HepG2 (cell line): ENCODE measurements around the gene UBAP2. TPM values are rescaled to one million over a fixed set of nuclear protein-coding genes. Genes with fewer than 3 reads are reported as not detected.

Experiments
- ATAC-seq: fragments of 200-7000 bp; cut with Tn5 transposase; 3 replicates; pipeline ENCODE4 v1.9.1; 2020; ENCODE audit warnings: mild to moderate bottlenecking, moderate library complexity
- BruUV-seq: library from RNA; stranded (reverse); fragments of 400-500 nt; replicated peaks from 2 replicates; lab custom pipeline; 2021; lab: Mats Ljungman, UMichigan
- CTCF ChIA-PET: fragments of 300-600 bp; formaldehyde crosslinking; extraction: SDS; loops from one replicate; lab custom pipeline; 2021; ENCODE audit warnings: low total read pairs, inconsistent platforms, low intra/inter-chr PET ratio; lab: Yijun Ruan, JAX
- POLR2A ChIA-PET: fragments of 350-600 bp; sonication (Branson Sonifier 250); formaldehyde crosslinking; loops from one replicate; lab custom pipeline; 2020; ENCODE audit warnings: antibody characterized with exemption, inconsistent platforms; lab: Yijun Ruan, JAX
- DNase-seq: peaks from one replicate; pipeline ENCODE4 v3.0.0-alpha.2; 2015; ENCODE audit warnings: low spot score
- FAIRE-seq: peaks from 3 replicates; lab custom pipeline; 2011; peaks lifted over from hg19 to GRCh38; lab: Jason Lieb, UNC
- H2AFZ ChIP-seq: one replicate; pipeline ENCODE4 v1.6.1; 2011; ENCODE audit warnings: low read length, inconsistent platforms
- H3K27ac ChIP-seq: fragments of 300-600 bp; 3 replicates; pipeline ENCODE4 v1.8.0; 2011; ENCODE audit warnings: mixed run types, mild to moderate bottlenecking, mixed read lengths, low read length, inconsistent platforms; ENCODE audit not compliant: insufficient read depth; ENCODE audit errors: extremely low read length
- H3K27me3 ChIP-seq, 2 experiments: fragments of 200-600 bp in 1 of 2; 2 replicates in 1 of 2; 3 replicates in 1 of 2; pipeline versions ENCODE4 v1.6.0 to v1.8.0; 2011; ENCODE audit warnings: low read length in 2 of 2, mild to moderate bottlenecking in 2 of 2, moderate library complexity in 2 of 2, inconsistent platforms in 1 of 2; ENCODE audit not compliant: insufficient read depth in 2 of 2, control insufficient read depth in 1 of 2
- H3K36me3 ChIP-seq, 2 experiments: fragments of 200-600 bp in 1 of 2; replicated peaks in 1 of 2; 2 replicates in 1 of 2; 3 replicates in 1 of 2; pipeline versions ENCODE4 v1.5.1 to v1.8.0; 2011; ENCODE audit warnings: low read length in 2 of 2, inconsistent platforms in 1 of 2; ENCODE audit not compliant: insufficient read depth in 2 of 2, control insufficient read depth in 1 of 2
- H3K4me1 ChIP-seq: 2 replicates; pipeline ENCODE4 v1.5.1; 2012; ENCODE audit warnings: low read length, inconsistent platforms; ENCODE audit not compliant: insufficient read depth
- H3K4me2 ChIP-seq: 2 replicates; pipeline ENCODE4 v1.6.0; 2011; ENCODE audit warnings: low read depth, low read length, inconsistent platforms
- H3K4me3 ChIP-seq, 3 experiments: fragments of 200-600 bp in 1 of 3; sonication (generic), shearing (Covaris generic) in 1 of 3; replicated peaks in 1 of 3; 2 replicates each; pipeline ENCODE4 v1.5.1; 2011 to 2016; ENCODE audit warnings: low read length in 3 of 3, inconsistent platforms in 2 of 3, low read depth in 2 of 3, mild to moderate bottlenecking in 2 of 3, control low read depth in 1 of 3, mixed read lengths in 1 of 3; ENCODE audit not compliant: insufficient read depth in 1 of 3
- H3K79me2 ChIP-seq: one replicate; pipeline ENCODE4 v1.6.1; 2011; ENCODE audit warnings: low read length, inconsistent platforms; ENCODE audit not compliant: insufficient read depth
- H3K9ac ChIP-seq: 2 replicates; pipeline ENCODE4 v1.6.0; 2011; ENCODE audit warnings: mild to moderate bottlenecking, low read depth, low read length, inconsistent platforms; ENCODE audit not compliant: insufficient read depth
- H3K9me3 ChIP-seq: 2 replicates; pipeline ENCODE4 v1.5.1; 2012; ENCODE audit warnings: mild to moderate bottlenecking, low read length
- H4K20me1 ChIP-seq: 2 replicates; pipeline ENCODE4 v1.6.0; 2011; ENCODE audit warnings: inconsistent platforms, mild to moderate bottlenecking, low read length, moderate library complexity; ENCODE audit not compliant: insufficient read depth
- ATF7 ChIP-seq, 2 experiments: fragments of 450-650 bp in 1 of 2; sonication (generic) in 1 of 2; formaldehyde crosslinking in 1 of 2; IDR thresholded peaks; 2 replicates each; pipeline versions ENCODE4 v1.4.0 to v1.6.1; 2016 to 2020; ENCODE audit warnings: antibody characterized with exemption in 1 of 2, mild to moderate bottlenecking in 1 of 2, missing genetic modification reagents in 1 of 2
- RFX1 ChIP-seq: fragments of 450-650 bp; IDR thresholded peaks from 2 replicates; pipeline ENCODE4 v1.6.1; 2017
- SIN3A ChIP-seq: IDR thresholded peaks from 2 replicates; pipeline ENCODE4 v1.6.1; 2011; ENCODE audit warnings: low read depth, mild to moderate bottlenecking, control low read depth, low read length, borderline replicate concordance
- SRSF1 ChIP-seq: fragments of 200-400 bp; formaldehyde crosslinking; optimal IDR thresholded peaks from 2 replicates; pipeline ENCODE3; 2017; ENCODE audit warnings: mild to moderate bottlenecking, low read depth, low read length, moderate library complexity
- ZNF282 ChIP-seq: fragments of 450-650 bp; IDR thresholded peaks from 2 replicates; pipeline ENCODE4 v1.6.1; 2018; ENCODE audit not compliant: partially characterized antibody
- ZNF383 ChIP-seq: sonication (generic); formaldehyde crosslinking; IDR thresholded peaks from 2 replicates; pipeline ENCODE4 v1.4.0; 2020; ENCODE audit warnings: missing genetic modification reagents, mild to moderate bottlenecking, borderline replicate concordance
- ZNF501 ChIP-seq: sonication (generic); formaldehyde crosslinking; IDR thresholded peaks from 2 replicates; pipeline ENCODE4 v1.5.1; 2020; ENCODE audit warnings: mild to moderate bottlenecking, moderate library complexity, missing genetic modification reagents
- in situ Hi-C: cut with HindIII; loops from 2 replicates; pipeline ENCODE4 v1.10.0; 2017; ENCODE audit warnings: low pct_unique_long_range_greater_than_20kb; ENCODE audit not compliant: extremely low pct_ligation_motif_present
- intact Hi-C: fragments of 100-400 bp; cut with micrococcal nuclease; formaldehyde crosslinking; loops from one replicate; pipeline ENCODE4 v1.10.0; 2022; ENCODE audit not compliant: unreplicated experiment
- polyA plus RNA-seq, 8 experiments: library from polyadenylated mRNA; depleted of rRNA in 3 of 8; stranded (reverse) in 7 of 8; unstranded in 1 of 8; fragments of >200 nt; fragmentation: Illumina TruSeq in 4 of 8; extraction: Trizol in 4 of 8; gene quantifications; 2 replicates each; pipeline versions ENCODE4 v1.2.1 to v1.2.3, GENCODE V29; 2011 to 2016; ENCODE audit warnings: low read depth in 4 of 8, missing spikeins in 1 of 8, mixed read lengths in 1 of 8; ENCODE audit not compliant: insufficient read depth in 1 of 8
- total RNA-seq, 5 experiments: library from RNA; depleted of rRNA; stranded (reverse); fragments of >200 nt; fragmentation: Illumina TruSeq; extraction: Trizol; gene quantifications; 2 replicates each; pipeline ENCODE4 v1.2.3, GENCODE V29; 2016; ENCODE audit warnings: low read depth in 1 of 5
- TF ChIP-seq, protein P1 (sequence below): sonication (generic); formaldehyde crosslinking; IDR thresholded peaks from 2 replicates; pipeline ENCODE4 v1.4.0; 2020; ENCODE audit warnings: missing genetic modification reagents, mild to moderate bottlenecking, borderline replicate concordance
- TF ChIP-seq, protein P2 (sequence below): sonication (generic); formaldehyde crosslinking; IDR thresholded peaks from 2 replicates; pipeline ENCODE4 v1.5.0; 2020; ENCODE audit warnings: mild to moderate bottlenecking, missing genetic modification reagents
- TF ChIP-seq, protein P3 (sequence below): sonication (generic); formaldehyde crosslinking; IDR thresholded peaks from 2 replicates; pipeline ENCODE4 v1.9.0; 2021; ENCODE audit warnings: missing genetic modification reagents, mild to moderate bottlenecking, borderline replicate concordance
- TF ChIP-seq, protein P4 (sequence below): sonication (generic); formaldehyde crosslinking; conservative IDR thresholded peaks from 2 replicates; pipeline ENCODE4 v1.4.0; 2020; ENCODE audit warnings: missing genetic modification reagents
- TF ChIP-seq, protein P5 (sequence below): sonication (generic); formaldehyde crosslinking; conservative IDR thresholded peaks from 2 replicates; pipeline ENCODE4 v1.8.0; 2022; ENCODE audit warnings: missing genetic modification reagents

The UBAP2 gene
- total and polyA plus RNA-seq, 2 of the 13 experiments (the other 11 are each of a cell fraction or from before 2014, with no cell fraction given): 19.0 to 22.0 TPM

DNA sequence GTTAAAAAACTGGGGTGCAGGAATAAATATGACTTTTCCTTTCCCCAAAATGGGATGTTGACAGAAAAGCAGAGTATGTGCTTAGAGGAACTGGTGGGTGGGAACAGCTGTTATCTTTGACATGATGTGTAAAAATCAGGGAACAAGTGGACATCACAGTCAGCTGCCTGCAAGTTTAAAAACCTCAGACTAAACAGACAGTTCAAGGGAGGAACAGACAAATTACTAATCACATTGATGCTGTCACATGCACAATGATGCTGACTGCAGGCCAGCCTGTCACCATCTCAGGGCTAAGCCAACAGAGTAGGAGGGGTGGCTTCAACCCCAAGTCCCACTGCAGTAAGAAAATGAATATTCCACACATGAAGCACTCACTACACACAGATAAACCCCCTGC lies 38.2 kb upstream of the UBAP2 start:
- BruUV-seq: no TSS peak
- H3K27me3 ChIP-seq: no peaks in the 10 kb centered on the region
- H3K4me2 ChIP-seq: no peak overlapping the region
- no peaks in the 10 kb centered on the region for H3K9me3 ChIP-seq
- no peak for FAIRE-seq
- in situ Hi-C loops: no loop called here
- ChIA-PET CTCF (no interaction called here), POLR2A (interaction anchor here (1.3 kb wide), 1 partner anchor 14 kb away, joined by 4 read pairs; no protein-coding TSS in a partner anchor)
- no peak overlapping the region for H3K27ac ChIP-seq
- no peaks in the 10 kb centered on the region for H4K20me1 ChIP-seq
- no peaks in the 10 kb centered on the region for H3K4me1 ChIP-seq
- ATAC-seq: no peak
- intact Hi-C loops: no loop called here
- H3K4me3 ChIP-seq: no peak overlapping the region
- H2AFZ ChIP-seq: no peak overlapping the region
- no peak for DNase-seq
- no peaks in the 10 kb centered on the region for H3K79me2 ChIP-seq
- H3K36me3 ChIP-seq: peaks cover 26 to 49% of the 10 kb centered on the region in 2 experiments
- H3K9ac ChIP-seq: no peak overlapping the region
- TF ChIP-seq SRSF1 (no peak), SIN3A (no peak), ATF7 (IDR thresholded peaks at IDR 0.05) (no peak), ATF7 (CRISPR knock-in tag; IDR thresholded peaks at IDR 0.05) (no peak), ZNF501 (CRISPR knock-in tag) (no peak), RFX1 (no peak), ZNF383 (CRISPR knock-in tag) (no peak), ZNF282 (no peak)
- TF ChIP-seq, protein P1, sequence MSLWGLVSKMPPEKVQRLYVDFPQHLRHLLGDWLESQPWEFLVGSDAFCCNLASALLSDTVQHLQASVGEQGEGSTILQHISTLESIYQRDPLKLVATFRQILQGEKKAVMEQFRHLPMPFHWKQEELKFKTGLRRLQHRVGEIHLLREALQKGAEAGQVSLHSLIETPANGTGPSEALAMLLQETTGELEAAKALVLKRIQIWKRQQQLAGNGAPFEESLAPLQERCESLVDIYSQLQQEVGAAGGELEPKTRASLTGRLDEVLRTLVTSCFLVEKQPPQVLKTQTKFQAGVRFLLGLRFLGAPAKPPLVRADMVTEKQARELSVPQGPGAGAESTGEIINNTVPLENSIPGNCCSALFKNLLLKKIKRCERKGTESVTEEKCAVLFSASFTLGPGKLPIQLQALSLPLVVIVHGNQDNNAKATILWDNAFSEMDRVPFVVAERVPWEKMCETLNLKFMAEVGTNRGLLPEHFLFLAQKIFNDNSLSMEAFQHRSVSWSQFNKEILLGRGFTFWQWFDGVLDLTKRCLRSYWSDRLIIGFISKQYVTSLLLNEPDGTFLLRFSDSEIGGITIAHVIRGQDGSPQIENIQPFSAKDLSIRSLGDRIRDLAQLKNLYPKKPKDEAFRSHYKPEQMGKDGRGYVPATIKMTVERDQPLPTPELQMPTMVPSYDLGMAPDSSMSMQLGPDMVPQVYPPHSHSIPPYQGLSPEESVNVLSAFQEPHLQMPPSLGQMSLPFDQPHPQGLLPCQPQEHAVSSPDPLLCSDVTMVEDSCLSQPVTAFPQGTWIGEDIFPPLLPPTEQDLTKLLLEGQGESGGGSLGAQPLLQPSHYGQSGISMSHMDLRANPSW: no peak
- TF ChIP-seq, protein P2, sequence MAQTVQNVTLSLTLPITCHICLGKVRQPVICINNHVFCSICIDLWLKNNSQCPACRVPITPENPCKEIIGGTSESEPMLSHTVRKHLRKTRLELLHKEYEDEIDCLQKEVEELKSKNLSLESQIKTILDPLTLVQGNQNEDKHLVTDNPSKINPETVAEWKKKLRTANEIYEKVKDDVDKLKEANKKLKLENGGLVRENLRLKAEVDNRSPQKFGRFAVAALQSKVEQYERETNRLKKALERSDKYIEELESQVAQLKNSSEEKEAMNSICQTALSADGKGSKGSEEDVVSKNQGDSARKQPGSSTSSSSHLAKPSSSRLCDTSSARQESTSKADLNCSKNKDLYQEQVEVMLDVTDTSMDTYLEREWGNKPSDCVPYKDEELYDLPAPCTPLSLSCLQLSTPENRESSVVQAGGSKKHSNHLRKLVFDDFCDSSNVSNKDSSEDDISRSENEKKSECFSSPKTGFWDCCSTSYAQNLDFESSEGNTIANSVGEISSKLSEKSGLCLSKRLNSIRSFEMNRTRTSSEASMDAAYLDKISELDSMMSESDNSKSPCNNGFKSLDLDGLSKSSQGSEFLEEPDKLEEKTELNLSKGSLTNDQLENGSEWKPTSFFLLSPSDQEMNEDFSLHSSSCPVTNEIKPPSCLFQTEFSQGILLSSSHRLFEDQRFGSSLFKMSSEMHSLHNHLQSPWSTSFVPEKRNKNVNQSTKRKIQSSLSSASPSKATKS: no peak
- TF ChIP-seq, protein P3, sequence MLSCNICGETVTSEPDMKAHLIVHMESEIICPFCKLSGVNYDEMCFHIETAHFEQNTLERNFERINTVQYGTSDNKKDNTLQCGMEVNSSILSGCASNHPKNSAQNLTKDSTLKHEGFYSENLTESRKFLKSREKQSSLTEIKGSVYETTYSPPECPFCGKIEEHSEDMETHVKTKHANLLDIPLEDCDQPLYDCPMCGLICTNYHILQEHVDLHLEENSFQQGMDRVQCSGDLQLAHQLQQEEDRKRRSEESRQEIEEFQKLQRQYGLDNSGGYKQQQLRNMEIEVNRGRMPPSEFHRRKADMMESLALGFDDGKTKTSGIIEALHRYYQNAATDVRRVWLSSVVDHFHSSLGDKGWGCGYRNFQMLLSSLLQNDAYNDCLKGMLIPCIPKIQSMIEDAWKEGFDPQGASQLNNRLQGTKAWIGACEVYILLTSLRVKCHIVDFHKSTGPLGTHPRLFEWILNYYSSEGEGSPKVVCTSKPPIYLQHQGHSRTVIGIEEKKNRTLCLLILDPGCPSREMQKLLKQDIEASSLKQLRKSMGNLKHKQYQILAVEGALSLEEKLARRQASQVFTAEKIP (CRISPR knock-in tag): no peak
- TF ChIP-seq, protein P4, sequence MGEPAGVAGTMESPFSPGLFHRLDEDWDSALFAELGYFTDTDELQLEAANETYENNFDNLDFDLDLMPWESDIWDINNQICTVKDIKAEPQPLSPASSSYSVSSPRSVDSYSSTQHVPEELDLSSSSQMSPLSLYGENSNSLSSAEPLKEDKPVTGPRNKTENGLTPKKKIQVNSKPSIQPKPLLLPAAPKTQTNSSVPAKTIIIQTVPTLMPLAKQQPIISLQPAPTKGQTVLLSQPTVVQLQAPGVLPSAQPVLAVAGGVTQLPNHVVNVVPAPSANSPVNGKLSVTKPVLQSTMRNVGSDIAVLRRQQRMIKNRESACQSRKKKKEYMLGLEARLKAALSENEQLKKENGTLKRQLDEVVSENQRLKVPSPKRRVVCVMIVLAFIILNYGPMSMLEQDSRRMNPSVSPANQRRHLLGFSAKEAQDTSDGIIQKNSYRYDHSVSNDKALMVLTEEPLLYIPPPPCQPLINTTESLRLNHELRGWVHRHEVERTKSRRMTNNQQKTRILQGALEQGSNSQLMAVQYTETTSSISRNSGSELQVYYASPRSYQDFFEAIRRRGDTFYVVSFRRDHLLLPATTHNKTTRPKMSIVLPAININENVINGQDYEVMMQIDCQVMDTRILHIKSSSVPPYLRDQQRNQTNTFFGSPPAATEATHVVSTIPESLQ (CRISPR knock-in tag): no peak
- TF ChIP-seq, protein P5, sequence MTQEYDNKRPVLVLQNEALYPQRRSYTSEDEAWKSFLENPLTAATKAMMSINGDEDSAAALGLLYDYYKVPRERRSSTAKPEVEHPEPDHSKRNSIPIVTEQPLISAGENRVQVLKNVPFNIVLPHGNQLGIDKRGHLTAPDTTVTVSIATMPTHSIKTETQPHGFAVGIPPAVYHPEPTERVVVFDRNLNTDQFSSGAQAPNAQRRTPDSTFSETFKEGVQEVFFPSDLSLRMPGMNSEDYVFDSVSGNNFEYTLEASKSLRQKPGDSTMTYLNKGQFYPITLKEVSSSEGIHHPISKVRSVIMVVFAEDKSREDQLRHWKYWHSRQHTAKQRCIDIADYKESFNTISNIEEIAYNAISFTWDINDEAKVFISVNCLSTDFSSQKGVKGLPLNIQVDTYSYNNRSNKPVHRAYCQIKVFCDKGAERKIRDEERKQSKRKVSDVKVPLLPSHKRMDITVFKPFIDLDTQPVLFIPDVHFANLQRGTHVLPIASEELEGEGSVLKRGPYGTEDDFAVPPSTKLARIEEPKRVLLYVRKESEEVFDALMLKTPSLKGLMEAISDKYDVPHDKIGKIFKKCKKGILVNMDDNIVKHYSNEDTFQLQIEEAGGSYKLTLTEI (CRISPR knock-in tag): no peak
